ENCODE results near the gene MIS18A.

DNA sequence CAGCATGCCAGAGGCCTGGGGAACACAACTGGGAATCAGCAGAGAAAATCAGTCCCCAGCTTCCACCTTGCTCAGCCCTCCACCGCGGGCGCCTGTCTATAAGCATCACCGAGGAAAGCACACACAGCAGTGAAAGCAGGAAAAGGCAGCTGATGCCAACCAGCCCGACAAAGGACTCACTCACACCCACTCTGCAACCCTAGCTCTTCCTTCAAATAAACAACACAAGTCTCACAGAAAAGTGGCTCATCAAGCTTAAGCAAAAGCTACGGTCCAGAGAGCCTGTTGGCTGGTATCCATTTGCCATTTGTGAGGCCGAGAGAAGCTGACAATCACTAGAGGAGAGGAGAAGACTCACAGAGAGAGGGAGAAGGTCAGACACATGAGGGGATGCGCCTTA, 46.9 kb upstream of the MIS18A start:
- TF ChIP-seq FOXA1 (IDR thresholded peaks at IDR 0.05) (no peak), ARNT (IDR thresholded peaks at IDR 0.05) (no peak), BHLHE40 (IDR thresholded peaks at IDR 0.05; ENCODE audit: borderline replicate concordance) (no peak), FOXK2 (IDR thresholded peaks at IDR 0.05) (no peak)

Data from HEK293T (cell line).